Endodermal cell (in vitro differentiated cells): ENCODE measurements around the gene PI4KB. TPM values are rescaled to one million over a fixed set of nuclear protein-coding genes. Genes with fewer than 3 reads are reported as not detected.

Source experiments
- DNase-seq: peaks from one replicate; pipeline ENCODE4 v3.0.0-alpha.2; 2017
- H3K27ac ChIP-seq: 2 replicates; pipeline ENCODE4 v1.5.1; 2013; ENCODE audit warnings: mild to moderate bottlenecking, low read depth, low read length, moderate library complexity
- H3K27me3 ChIP-seq: 2 replicates; pipeline ENCODE4 v1.6.1; 2013; ENCODE audit warnings: mild to moderate bottlenecking, low read length, moderate library complexity; ENCODE audit not compliant: insufficient read depth, control insufficient read depth, poor library complexity, severe bottlenecking
- H3K36me3 ChIP-seq: 2 replicates; pipeline ENCODE4 v1.7.0; 2013; ENCODE audit warnings: mild to moderate bottlenecking, low read length, moderate library complexity; ENCODE audit not compliant: control insufficient read depth, insufficient read depth
- H3K4me1 ChIP-seq: one replicate; pipeline ENCODE4 v1.7.0; 2013; ENCODE audit warnings: low read length; ENCODE audit not compliant: control insufficient read depth, insufficient read depth
- H3K4me3 ChIP-seq: 2 replicates; pipeline ENCODE4 v1.5.1; 2013; ENCODE audit warnings: mild to moderate bottlenecking, low read length, moderate library complexity
- H3K9ac ChIP-seq: 2 replicates; pipeline ENCODE4 v1.6.1; 2013; ENCODE audit warnings: mild to moderate bottlenecking, low read length, moderate library complexity; ENCODE audit not compliant: poor library complexity, severe bottlenecking; ENCODE audit errors: extremely low read depth
- H3K9me3 ChIP-seq: 2 replicates; pipeline ENCODE4 v1.6.1; 2013; ENCODE audit warnings: mild to moderate bottlenecking, low read length, moderate library complexity; ENCODE audit not compliant: control insufficient read depth
- H3K27ac Mint-ChIP-seq: 2 replicates; pipeline ENCODE4 v1.8.0; 2020; ENCODE audit warnings: mixed read lengths
- H3K27me3 Mint-ChIP-seq: 2 replicates; pipeline ENCODE4 v1.8.0; 2021; ENCODE audit warnings: mild to moderate bottlenecking, mixed read lengths; ENCODE audit not compliant: insufficient read depth
- H3K36me3 Mint-ChIP-seq: 2 replicates; pipeline ENCODE4 v1.8.0; 2020; ENCODE audit warnings: low read depth, mixed read lengths
- H3K4me1 Mint-ChIP-seq: 2 replicates; pipeline ENCODE4 v1.8.0; 2020; ENCODE audit warnings: mixed read lengths
- H3K4me3 Mint-ChIP-seq: 2 replicates; pipeline ENCODE4 v1.8.0; 2020; ENCODE audit warnings: mild to moderate bottlenecking, moderate library complexity, mixed read lengths
- H3K9me3 Mint-ChIP-seq: 2 replicates; pipeline ENCODE4 v1.8.0; 2020; ENCODE audit warnings: mild to moderate bottlenecking, mixed read lengths
- WGBS, 2 experiments: methylation state at CpG; one replicate each; pipeline versions ENCODE4 v1.1.5 to v1.1.7; 2013; ENCODE audit warnings: missing lambda C conversion rate in 2 of 2, mixed read lengths in 1 of 2; ENCODE audit not compliant: insufficient coverage in 1 of 2, insufficient read length in 1 of 2; 5-methylcytosine and 5-hydroxymethylcytosine counted together
- total RNA-seq, 2 donors: library from RNA; stranded (reverse); fragmentation: NEBNext Ultra II Directional in 1 of 2; extraction: Animal tissue kit (Norgen Biotek cat#: 25700) in 1 of 2; gene quantifications; 2 replicates in 1 of 2; 3 replicates in 1 of 2; pipeline ENCODE4 v1.2.1, GENCODE V29; 2021
- TF ChIP-seq, protein P1 (sequence below): fragments of 200-600 bp; sonication (generic); conservative IDR thresholded peaks from 2 replicates; pipeline ENCODE4 v1.5.0; 2021; ENCODE audit warnings: antibody characterized with exemption, mild to moderate bottlenecking

PI4KB gene
- total RNA-seq, 2 donors from 2014 or later, result 34.3 to 37.5 TPM

- DNase-seq, result no peak
- Mint-ChIP-seq H3K4me3 (no peak overlapping the region), H3K9me3 (no peaks in the 10 kb centered on the region), H3K36me3 (peaks cover 20% of the 10 kb centered on the region), H3K27me3 (peaks cover 12% of the 10 kb centered on the region), H3K4me1 (no peaks in the 10 kb centered on the region), H3K27ac (no peak overlapping the region)
- no peak overlapping the region for H3K4me3 ChIP-seq
- H3K4me1 ChIP-seq, result no peaks in the 10 kb centered on the region
- TF ChIP-seq, protein P1, sequence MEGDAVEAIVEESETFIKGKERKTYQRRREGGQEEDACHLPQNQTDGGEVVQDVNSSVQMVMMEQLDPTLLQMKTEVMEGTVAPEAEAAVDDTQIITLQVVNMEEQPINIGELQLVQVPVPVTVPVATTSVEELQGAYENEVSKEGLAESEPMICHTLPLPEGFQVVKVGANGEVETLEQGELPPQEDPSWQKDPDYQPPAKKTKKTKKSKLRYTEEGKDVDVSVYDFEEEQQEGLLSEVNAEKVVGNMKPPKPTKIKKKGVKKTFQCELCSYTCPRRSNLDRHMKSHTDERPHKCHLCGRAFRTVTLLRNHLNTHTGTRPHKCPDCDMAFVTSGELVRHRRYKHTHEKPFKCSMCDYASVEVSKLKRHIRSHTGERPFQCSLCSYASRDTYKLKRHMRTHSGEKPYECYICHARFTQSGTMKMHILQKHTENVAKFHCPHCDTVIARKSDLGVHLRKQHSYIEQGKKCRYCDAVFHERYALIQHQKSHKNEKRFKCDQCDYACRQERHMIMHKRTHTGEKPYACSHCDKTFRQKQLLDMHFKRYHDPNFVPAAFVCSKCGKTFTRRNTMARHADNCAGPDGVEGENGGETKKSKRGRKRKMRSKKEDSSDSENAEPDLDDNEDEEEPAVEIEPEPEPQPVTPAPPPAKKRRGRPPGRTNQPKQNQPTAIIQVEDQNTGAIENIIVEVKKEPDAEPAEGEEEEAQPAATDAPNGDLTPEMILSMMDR, result no peak
- no peaks in the 10 kb centered on the region for H3K27me3 ChIP-seq
- no peak overlapping the region for H3K27ac ChIP-seq
- H3K9me3 ChIP-seq, result no peaks in the 10 kb centered on the region
- H3K36me3 ChIP-seq, result peaks cover 8% of the 10 kb centered on the region
- WGBS, 2 experiments, result 73 to 91% methylated on average over 1 to 3 of the region's 3 CpGs
- no peak overlapping the region for H3K9ac ChIP-seq
These were observed 53.2 kb downstream of the PI4KB start for GRCh38 chr1:151273924-151274466.

- Mint-ChIP-seq H3K27me3 (no peaks in the 10 kb centered on the region), H3K4me3 (no peak overlapping the region), H3K4me1 (no peaks in the 10 kb centered on the region), H3K9me3 (no peaks in the 10 kb centered on the region), H3K27ac (no peak overlapping the region), H3K36me3 (peaks cover 67% of the 10 kb centered on the region)
- Histone ChIP-seq H3K27me3 (no peaks in the 10 kb centered on the region), H3K9ac (no peak overlapping the region), H3K4me3 (no peak overlapping the region), H3K4me1 (no peaks in the 10 kb centered on the region), H3K9me3 (no peaks in the 10 kb centered on the region), H3K27ac (no peak overlapping the region), H3K36me3 (peaks cover 54% of the 10 kb centered on the region)
- WGBS, 2 experiments, result 95 to 96% methylated on average over 4 of the region's 4 CpGs
- DNase-seq, result no peak
- TF ChIP-seq, protein P1, result no peak
These were observed 59.5 kb downstream of the PI4KB start for GRCh38 chr1:151267760-151268159.

DNA sequence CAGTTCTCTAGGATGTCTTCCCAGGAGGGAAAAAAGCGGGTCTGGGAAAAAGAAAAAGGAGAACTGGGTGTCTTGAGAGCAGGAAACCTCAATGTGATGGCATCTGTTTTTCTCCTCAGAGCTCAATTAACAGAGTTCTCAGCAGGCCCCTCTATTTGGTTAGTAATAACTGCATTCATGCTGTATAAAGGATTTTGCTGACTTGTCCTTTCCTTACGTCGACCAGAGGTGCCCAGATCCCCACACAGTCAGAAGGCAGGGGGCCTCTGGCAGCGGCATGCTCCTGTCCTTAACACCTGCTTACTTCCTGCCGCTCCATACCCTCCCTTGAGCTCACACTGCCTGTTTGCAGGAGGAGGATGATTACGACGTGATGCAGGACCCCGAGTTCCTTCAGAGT, 60.4 kb downstream of the PI4KB start:
- Histone ChIP-seq H3K4me3 (no peak overlapping the region), H3K36me3 (peaks cover 64% of the 10 kb centered on the region), H3K27ac (no peak overlapping the region), H3K9ac (no peak overlapping the region), H3K27me3 (no peaks in the 10 kb centered on the region), H3K9me3 (no peaks in the 10 kb centered on the region), H3K4me1 (no peaks in the 10 kb centered on the region)
- Mint-ChIP-seq H3K4me1 (peaks cover 3% of the 10 kb centered on the region), H3K27ac (no peak overlapping the region), H3K27me3 (no peaks in the 10 kb centered on the region), H3K9me3 (no peaks in the 10 kb centered on the region), H3K4me3 (no peak overlapping the region), H3K36me3 (peaks cover 68% of the 10 kb centered on the region)
- TF ChIP-seq, protein P1, result no peak
- 76 to 80% methylated on average over 5 to 8 of the region's 8 CpGs for WGBS, 2 experiments
- DNase-seq, result no peak
